ENCODE measurements around the gene MYPOP. TPM values are rescaled to one million over a fixed set of nuclear protein-coding genes. Genes with fewer than 3 reads are reported as not detected.
A peak's percentile ranks its signal among the peaks of the same experiment; 100 is the strongest.

MYPOP gene
- total RNA-seq, 1 donor from 2014 or later = 9.0 TPM

DNA sequence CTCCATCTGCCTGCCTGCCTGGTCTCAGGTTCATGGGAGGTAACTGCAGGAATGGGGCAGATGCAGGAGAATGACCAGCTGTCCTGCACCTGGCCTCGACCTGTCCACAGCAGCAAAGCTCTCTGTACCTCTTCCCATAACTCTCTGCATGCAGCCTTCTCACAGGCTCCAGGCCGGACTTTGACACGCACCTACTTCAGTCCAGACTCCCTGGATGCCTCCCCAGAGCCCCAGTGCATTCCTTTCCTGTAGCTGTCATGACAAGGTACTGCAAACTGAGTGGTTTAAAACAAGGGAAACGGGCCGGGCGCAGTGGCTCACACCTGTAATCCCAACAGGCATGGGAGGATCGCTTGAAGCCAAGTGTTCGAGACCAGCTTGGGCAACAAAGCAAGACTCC, 8.9 kb upstream of the MYPOP start:
- H3K4me3 Mint-ChIP-seq (ENCODE audit: unreplicated experiment) = no peak overlapping the region
- peaks cover 9% of the 10 kb centered on the region for H3K4me1 Mint-ChIP-seq (ENCODE audit: unreplicated experiment)
- peaks cover 2% of the 10 kb centered on the region for H3K27me3 Mint-ChIP-seq (ENCODE audit: unreplicated experiment)
- no peak overlapping the region for H3K27ac Mint-ChIP-seq (ENCODE audit: unreplicated experiment)
- DNase-seq (ENCODE audit: low spot score) = no peak
- TF ChIP-seq, protein P1, sequence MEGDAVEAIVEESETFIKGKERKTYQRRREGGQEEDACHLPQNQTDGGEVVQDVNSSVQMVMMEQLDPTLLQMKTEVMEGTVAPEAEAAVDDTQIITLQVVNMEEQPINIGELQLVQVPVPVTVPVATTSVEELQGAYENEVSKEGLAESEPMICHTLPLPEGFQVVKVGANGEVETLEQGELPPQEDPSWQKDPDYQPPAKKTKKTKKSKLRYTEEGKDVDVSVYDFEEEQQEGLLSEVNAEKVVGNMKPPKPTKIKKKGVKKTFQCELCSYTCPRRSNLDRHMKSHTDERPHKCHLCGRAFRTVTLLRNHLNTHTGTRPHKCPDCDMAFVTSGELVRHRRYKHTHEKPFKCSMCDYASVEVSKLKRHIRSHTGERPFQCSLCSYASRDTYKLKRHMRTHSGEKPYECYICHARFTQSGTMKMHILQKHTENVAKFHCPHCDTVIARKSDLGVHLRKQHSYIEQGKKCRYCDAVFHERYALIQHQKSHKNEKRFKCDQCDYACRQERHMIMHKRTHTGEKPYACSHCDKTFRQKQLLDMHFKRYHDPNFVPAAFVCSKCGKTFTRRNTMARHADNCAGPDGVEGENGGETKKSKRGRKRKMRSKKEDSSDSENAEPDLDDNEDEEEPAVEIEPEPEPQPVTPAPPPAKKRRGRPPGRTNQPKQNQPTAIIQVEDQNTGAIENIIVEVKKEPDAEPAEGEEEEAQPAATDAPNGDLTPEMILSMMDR (IDR thresholded peaks at IDR 0.05; ENCODE audit: unreplicated experiment) = no peak
- H3K9me3 Mint-ChIP-seq (ENCODE audit: unreplicated experiment) = no peaks in the 10 kb centered on the region
- no peaks in the 10 kb centered on the region for H3K36me3 Mint-ChIP-seq (ENCODE audit: low read depth, unreplicated experiment)

DNA sequence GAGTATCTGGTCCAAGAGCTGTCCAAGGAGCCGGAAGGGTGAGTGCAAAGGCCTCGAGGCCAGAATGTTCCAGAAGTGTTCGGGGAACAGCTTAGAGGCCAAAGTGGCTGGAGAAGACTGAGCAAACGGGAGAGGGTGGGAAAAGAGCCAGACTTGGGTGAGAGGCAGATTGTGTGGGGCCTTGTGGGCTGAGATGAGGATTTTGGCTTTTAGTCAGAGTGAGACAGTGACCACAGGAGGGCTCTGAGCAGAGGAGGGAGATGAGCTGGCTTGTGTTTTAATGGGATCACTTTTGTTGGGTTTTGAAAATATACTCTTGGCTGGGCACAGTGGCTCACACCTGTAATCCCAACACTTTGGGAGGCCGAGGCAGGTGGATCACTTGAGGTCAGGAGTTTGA, 6.5 kb upstream of the MYPOP start:
- Mint-ChIP-seq H3K4me1 (ENCODE audit: unreplicated experiment) (peaks cover 10% of the 10 kb centered on the region), H3K36me3 (ENCODE audit: low read depth, unreplicated experiment) (no peaks in the 10 kb centered on the region), H3K9me3 (ENCODE audit: unreplicated experiment) (no peaks in the 10 kb centered on the region), H3K27me3 (ENCODE audit: unreplicated experiment) (peaks cover 4% of the 10 kb centered on the region), H3K4me3 (ENCODE audit: unreplicated experiment) (no peak overlapping the region), H3K27ac (ENCODE audit: unreplicated experiment) (no peak overlapping the region)
- TF ChIP-seq, protein P1 (IDR thresholded peaks at IDR 0.05; ENCODE audit: unreplicated experiment) = no peak
- DNase-seq (ENCODE audit: low spot score) = no peak

DNA sequence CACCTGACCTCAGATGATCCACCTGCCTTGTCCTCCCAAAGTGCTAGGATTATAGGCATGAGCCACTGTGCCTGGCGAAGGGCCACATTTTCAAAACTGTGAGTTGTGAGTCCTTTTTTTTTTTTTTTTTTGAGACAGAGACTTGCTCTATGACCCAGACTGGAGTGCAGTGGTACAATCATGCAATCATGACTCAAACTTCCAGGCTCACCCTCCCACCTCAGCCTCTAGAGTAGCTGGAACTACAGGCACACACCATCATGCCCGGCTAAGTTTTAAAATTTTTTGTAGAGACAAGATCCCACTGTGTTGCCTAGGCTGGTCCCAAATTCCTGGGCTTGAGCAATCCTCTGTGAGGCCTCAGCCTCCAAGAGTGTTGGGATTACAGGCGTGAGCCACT, 3.8 kb upstream of the MYPOP start:
- H3K4me3 Mint-ChIP-seq (ENCODE audit: unreplicated experiment) = no peak overlapping the region
- peaks cover 15% of the 10 kb centered on the region for H3K4me1 Mint-ChIP-seq (ENCODE audit: unreplicated experiment)
- peaks cover 9% of the 10 kb centered on the region for H3K27me3 Mint-ChIP-seq (ENCODE audit: unreplicated experiment)
- H3K36me3 Mint-ChIP-seq (ENCODE audit: low read depth, unreplicated experiment) = no peaks in the 10 kb centered on the region
- no peak for DNase-seq (ENCODE audit: low spot score)
- no peaks in the 10 kb centered on the region for H3K9me3 Mint-ChIP-seq (ENCODE audit: unreplicated experiment)
- TF ChIP-seq, protein P1 (IDR thresholded peaks at IDR 0.05; ENCODE audit: unreplicated experiment) = no peak
- H3K27ac Mint-ChIP-seq (ENCODE audit: unreplicated experiment) = peak overlapping the region; percentile 13

DNA sequence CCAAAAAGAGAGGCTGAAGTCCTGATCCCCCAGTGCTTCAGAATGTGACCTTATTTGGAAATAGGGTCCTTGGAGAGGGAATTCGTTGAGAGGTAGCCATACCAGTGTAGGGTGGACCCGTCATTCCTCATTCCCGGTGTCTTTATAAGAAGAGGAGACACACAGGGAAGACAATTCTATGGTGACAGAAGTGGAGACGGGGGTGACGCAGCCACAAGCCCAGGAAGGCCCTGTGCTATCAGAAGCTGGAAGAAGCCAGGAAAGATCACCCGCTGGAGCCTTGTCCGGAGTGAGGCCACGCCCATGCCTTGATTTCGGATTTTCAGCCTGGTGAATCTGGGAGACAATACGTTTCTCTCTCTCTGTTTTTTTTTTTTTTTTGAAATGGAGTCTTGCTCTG, 2.6 kb upstream of the MYPOP start:
- Mint-ChIP-seq H3K27ac (ENCODE audit: unreplicated experiment) (no peak overlapping the region), H3K4me1 (ENCODE audit: unreplicated experiment) (peaks cover 21% of the 10 kb centered on the region), H3K9me3 (ENCODE audit: unreplicated experiment) (no peaks in the 10 kb centered on the region), H3K36me3 (ENCODE audit: low read depth, unreplicated experiment) (peaks cover 9% of the 10 kb centered on the region), H3K4me3 (ENCODE audit: unreplicated experiment) (no peak overlapping the region), H3K27me3 (ENCODE audit: unreplicated experiment) (peaks cover 11% of the 10 kb centered on the region)
- no peak for DNase-seq (ENCODE audit: low spot score)
- TF ChIP-seq, protein P1 (IDR thresholded peaks at IDR 0.05; ENCODE audit: unreplicated experiment) = no peak

DNA sequence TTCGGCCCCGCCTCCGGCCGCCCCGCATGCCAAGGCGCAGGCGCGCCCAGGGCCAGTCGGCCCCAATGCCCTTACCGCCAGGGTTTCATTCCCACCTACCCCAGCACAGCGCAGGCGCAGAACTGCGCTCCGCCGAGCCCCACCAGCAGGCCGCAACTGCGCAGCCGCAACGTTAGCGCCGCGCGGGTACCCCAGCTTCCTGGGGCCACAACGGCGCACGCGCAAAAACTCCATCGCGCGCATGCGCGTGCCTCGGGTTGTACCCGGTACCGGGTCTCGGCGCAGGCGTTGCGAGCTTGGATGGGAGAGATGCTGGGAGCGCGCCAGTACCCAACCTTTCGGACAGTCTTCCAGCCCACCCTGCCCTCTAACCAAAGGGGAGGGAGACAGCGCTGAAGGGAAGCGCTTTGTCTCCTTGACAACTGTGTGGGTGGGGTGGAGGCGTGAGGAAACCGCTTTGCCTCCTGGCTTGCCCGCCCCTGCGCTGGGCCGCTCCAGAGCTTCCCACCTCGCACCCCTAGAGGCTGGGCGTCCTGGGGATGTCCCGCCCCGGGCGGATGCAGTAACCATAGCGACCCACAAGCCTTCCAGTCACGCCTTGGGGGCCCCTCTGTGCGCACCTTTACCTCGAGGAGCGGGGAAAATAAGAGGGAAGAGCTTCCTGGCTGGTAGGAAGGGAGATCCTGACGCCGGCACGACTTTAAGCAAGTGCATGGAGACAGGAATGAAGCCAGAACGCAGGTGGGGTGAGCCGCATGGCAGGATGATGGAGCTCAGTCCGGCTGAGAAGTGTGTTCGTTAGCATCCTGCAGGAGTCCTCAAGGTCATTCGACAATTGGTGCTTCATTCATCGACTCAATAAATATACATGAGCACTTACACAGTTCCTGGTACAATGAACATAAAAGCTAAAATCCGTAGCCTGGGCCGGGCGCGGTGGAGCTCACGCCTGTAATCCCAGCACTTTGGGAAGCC, 525 bp upstream of the MYPOP start:
- TF ChIP-seq, protein P1 (IDR thresholded peaks at IDR 0.05; ENCODE audit: unreplicated experiment) = no peak
- peaks cover 11% of the 10 kb centered on the region for H3K27me3 Mint-ChIP-seq (ENCODE audit: unreplicated experiment)
- peaks cover 21% of the 10 kb centered on the region for H3K36me3 Mint-ChIP-seq (ENCODE audit: low read depth, unreplicated experiment)
- peaks cover 21% of the 10 kb centered on the region for H3K4me1 Mint-ChIP-seq (ENCODE audit: unreplicated experiment)
- no peaks in the 10 kb centered on the region for H3K9me3 Mint-ChIP-seq (ENCODE audit: unreplicated experiment)
- peak overlapping the region; percentile 65 for H3K4me3 Mint-ChIP-seq (ENCODE audit: unreplicated experiment)
- no peak overlapping the region for H3K27ac Mint-ChIP-seq (ENCODE audit: unreplicated experiment)
- DNase-seq (ENCODE audit: low spot score) = peak; percentile 100
